ENCODE measurements around the gene OR8G5. TPM values are rescaled to one million over a fixed set of nuclear protein-coding genes. Genes with fewer than 3 reads are reported as not detected.

OR8G5 gene
- total RNA-seq, 1 experiment from 2014 or later: 0.26 TPM

- Histone ChIP-seq H3K79me2 (ENCODE audit: low read length) (no peaks in the 10 kb centered on the region), H3K27ac (ENCODE audit: low read length) (no peak overlapping the region), H3K4me3 (ENCODE audit: low read length) (no peak overlapping the region), H3K4me2 (ENCODE audit: low read length) (no peak overlapping the region), H3K4me1 (ENCODE audit: insufficient read depth, low read length) (no peaks in the 10 kb centered on the region), H3F3A (ENCODE audit: low read length, unreplicated experiment) (no peaks in the 10 kb centered on the region), H3K9me2 (replicated peaks; ENCODE audit: low read length) (no peaks in the 10 kb centered on the region), H3K9ac (ENCODE audit: low read length) (no peak overlapping the region), H3K27me3 (ENCODE audit: low read length) (peaks cover 11% of the 10 kb centered on the region; the same call in 1 of the 2 replicates), H3K9me3 (ENCODE audit: low read length) (no peaks in the 10 kb centered on the region), H4K20me1 (ENCODE audit: low read length) (no peaks in the 10 kb centered on the region), H2AFZ (ENCODE audit: low read length) (no peak overlapping the region), H3K36me3 (ENCODE audit: low read depth, low read length) (no peaks in the 10 kb centered on the region)
- ATAC-seq: no peak
- intact Hi-C loops (cut with micrococcal nuclease): no loop called here
- TF ChIP-seq EZH2 (IDR thresholded peaks at IDR 0.05; ENCODE audit: low read length, unreplicated experiment): no peak
- TF ChIP-seq EZH2phosphoT487 (IDR thresholded peaks at IDR 0.05; ENCODE audit: borderline replicate concordance, low read length): no peak
- no peak for TF ChIP-seq CTCF (conservative IDR thresholded peaks at IDR 0.05; ENCODE audit: low read depth, low read length)
- DNase-seq: no peak
- CTCF ChIA-PET: no interaction called here
- POLR2A ChIA-PET (ENCODE audit: unreplicated experiment): no interaction called here
- no TSS peak for BruUV-seq (replicated peaks)
These were observed 45.8 kb upstream of the OR8G5 start for GRCh38 chr11:124210421-124210820.

- Histone ChIP-seq H3K27ac (ENCODE audit: low read length) (no peak overlapping the region), H3K9ac (ENCODE audit: low read length) (no peak overlapping the region), H3F3A (ENCODE audit: low read length, unreplicated experiment) (no peaks in the 10 kb centered on the region), H3K36me3 (ENCODE audit: low read depth, low read length) (no peaks in the 10 kb centered on the region), H2AFZ (ENCODE audit: low read length) (no peak overlapping the region), H3K79me2 (ENCODE audit: low read length) (no peaks in the 10 kb centered on the region), H3K4me2 (ENCODE audit: low read length) (no peak overlapping the region), H3K4me1 (ENCODE audit: insufficient read depth, low read length) (no peaks in the 10 kb centered on the region), H4K20me1 (ENCODE audit: low read length) (no peaks in the 10 kb centered on the region), H3K9me2 (replicated peaks; ENCODE audit: low read length) (no peaks in the 10 kb centered on the region), H3K4me3 (ENCODE audit: low read length) (no peak overlapping the region), H3K9me3 (ENCODE audit: low read length) (no peaks in the 10 kb centered on the region), H3K27me3 (ENCODE audit: low read length) (peaks cover 4% of the 10 kb centered on the region; the same call in 1 of the 2 replicates)
- TF ChIP-seq EZH2phosphoT487 (IDR thresholded peaks at IDR 0.05; ENCODE audit: borderline replicate concordance, low read length) (no peak), EZH2 (IDR thresholded peaks at IDR 0.05; ENCODE audit: low read length, unreplicated experiment) (no peak), CTCF (conservative IDR thresholded peaks at IDR 0.05; ENCODE audit: low read depth, low read length) (no peak)
- intact Hi-C loops (cut with micrococcal nuclease): no loop called here
- ATAC-seq (no peak), DNase-seq (no peak)
- BruUV-seq (replicated peaks): no TSS peak
- CTCF ChIA-PET: no interaction called here
- POLR2A ChIA-PET (ENCODE audit: unreplicated experiment): no interaction called here
These were observed 44.9 kb upstream of the OR8G5 start for GRCh38 chr11:124211321-124211720.

- H3K9me3 ChIP-seq (ENCODE audit: low read length): no peaks in the 10 kb centered on the region
- intact Hi-C loops (cut with micrococcal nuclease): no loop called here
- no peaks in the 10 kb centered on the region for H3K9me2 ChIP-seq (replicated peaks; ENCODE audit: low read length)
- BruUV-seq (replicated peaks): no TSS peak
- H3K4me1 ChIP-seq (ENCODE audit: insufficient read depth, low read length): no peaks in the 10 kb centered on the region
- DNase-seq: no peak
- H3F3A ChIP-seq (ENCODE audit: low read length, unreplicated experiment): no peaks in the 10 kb centered on the region
- ATAC-seq: no peak
- no peak overlapping the region for H3K4me2 ChIP-seq (ENCODE audit: low read length)
- no peak for TF ChIP-seq EZH2 (IDR thresholded peaks at IDR 0.05; ENCODE audit: low read length, unreplicated experiment)
- no peak for TF ChIP-seq CTCF (conservative IDR thresholded peaks at IDR 0.05; ENCODE audit: low read depth, low read length)
- no peak for TF ChIP-seq EZH2phosphoT487 (IDR thresholded peaks at IDR 0.05; ENCODE audit: borderline replicate concordance, low read length)
- H3K27me3 ChIP-seq (ENCODE audit: low read length): no peaks in the 10 kb centered on the region
- no peak overlapping the region for H3K9ac ChIP-seq (ENCODE audit: low read length)
- H4K20me1 ChIP-seq (ENCODE audit: low read length): no peaks in the 10 kb centered on the region
- no peaks in the 10 kb centered on the region for H3K79me2 ChIP-seq (ENCODE audit: low read length)
- CTCF ChIA-PET: no interaction called here
- no peak overlapping the region for H3K4me3 ChIP-seq (ENCODE audit: low read length)
- POLR2A ChIA-PET (ENCODE audit: unreplicated experiment): no interaction called here
- H2AFZ ChIP-seq (ENCODE audit: low read length): no peak overlapping the region
- no peak overlapping the region for H3K27ac ChIP-seq (ENCODE audit: low read length)
- no peaks in the 10 kb centered on the region for H3K36me3 ChIP-seq (ENCODE audit: low read depth, low read length)
These were observed 42.1 kb upstream of the OR8G5 start for GRCh38 chr11:124214027-124214426.

Measured in PC-3 (cell line).